Nephron progenitor cell (in vitro differentiated cells): ENCODE data around the gene ALAD.
A peak's percentile ranks its signal among the peaks of the same experiment; 100 is the strongest.

ENCODE experiments used
- DNase-seq: peaks from one replicate; pipeline ENCODE4 v3.0.0; 2021
- H3K27ac Mint-ChIP-seq: 2 replicates; pipeline ENCODE4 v1.8.0; 2021; ENCODE audit warnings: mild to moderate bottlenecking, moderate library complexity, mixed read lengths
- H3K27me3 Mint-ChIP-seq: 2 replicates; pipeline ENCODE4 v1.8.0; 2021; ENCODE audit warnings: mild to moderate bottlenecking, low read depth, mixed read lengths; ENCODE audit not compliant: poor library complexity
- H3K36me3 Mint-ChIP-seq: 2 replicates; pipeline ENCODE4 v1.8.0; 2021; ENCODE audit warnings: low read depth, mixed read lengths
- H3K4me1 Mint-ChIP-seq: 2 replicates; pipeline ENCODE4 v1.8.0; 2021; ENCODE audit warnings: mixed read lengths
- H3K4me3 Mint-ChIP-seq: 2 replicates; pipeline ENCODE4 v1.8.0; 2021; ENCODE audit warnings: mild to moderate bottlenecking, moderate library complexity, mixed read lengths
- H3K9me3 Mint-ChIP-seq: 2 replicates; pipeline ENCODE4 v1.8.0; 2021; ENCODE audit warnings: mild to moderate bottlenecking, moderate library complexity, mixed read lengths
- CTCF ChIP-seq: fragments of 200-600 bp; sonication (generic); IDR thresholded peaks from 2 replicates; pipeline ENCODE4 v1.5.0; 2021; ENCODE audit warnings: antibody characterized with exemption

The ALAD gene

GRCh38 chr9:113341712-113342410 is 59.2 kb downstream of the ALAD start:
- TF ChIP-seq CTCF = no peak
- peak overlapping the region; percentile 86 for H3K4me3 Mint-ChIP-seq
- peaks cover 44% of the 10 kb centered on the region for H3K27me3 Mint-ChIP-seq
- H3K36me3 Mint-ChIP-seq = no peaks in the 10 kb centered on the region
- no peaks in the 10 kb centered on the region for H3K9me3 Mint-ChIP-seq
- no peak overlapping the region for H3K27ac Mint-ChIP-seq
- H3K4me1 Mint-ChIP-seq = peaks cover 8% of the 10 kb centered on the region
- no peak for DNase-seq

GRCh38 chr9:113340011-113340699 is 60.9 kb downstream of the ALAD start, which contains the start of gene WDR31:
Gene WDR31, minus strand, starts transcription at chr9:113340275. Its CDS starts 8,253 bp downstream, at chr9:113332022.
- H3K27ac Mint-ChIP-seq = no peak within 1 kb of the TSS
- no peaks in the 10 kb centered on the region for H3K36me3 Mint-ChIP-seq
- H3K9me3 Mint-ChIP-seq = no peaks in the 10 kb centered on the region
- peak; percentile 89 for DNase-seq
- peaks cover 27% of the 10 kb centered on the region for H3K27me3 Mint-ChIP-seq
- TF ChIP-seq CTCF = no peak
- H3K4me3 Mint-ChIP-seq = peak within 1 kb of the TSS; percentile 86
- peaks cover 8% of the 10 kb centered on the region for H3K4me1 Mint-ChIP-seq

GRCh38 chr9:113337714-113338113 is 63.4 kb downstream of the ALAD start:
- TF ChIP-seq CTCF = no peak
- Mint-ChIP-seq H3K36me3 (peaks cover 3% of the 10 kb centered on the region), H3K4me3 (no peak overlapping the region), H3K4me1 (peaks cover 8% of the 10 kb centered on the region), H3K27ac (no peak overlapping the region), H3K27me3 (peaks cover 16% of the 10 kb centered on the region), H3K9me3 (no peaks in the 10 kb centered on the region)
- no peak for DNase-seq
